Measurements from ENCODE around the gene NRK. TPM values are rescaled to one million over a fixed set of nuclear protein-coding genes. Genes with fewer than 3 reads are reported as not detected.

NRK gene
- total RNA-seq, 1 experiment from 2014 or later = not detected

GRCh38 chrX:105969487-105969886 is 147.1 kb downstream of the NRK start:
- H3K36me3 Mint-ChIP-seq (ENCODE audit: insufficient read depth, unreplicated experiment) = no peaks in the 10 kb centered on the region
- intact Hi-C loops (cut with micrococcal nuclease; ENCODE audit: unreplicated experiment) = no loop called here
- CTCF ChIA-PET = no interaction called here
- H3K4me1 Mint-ChIP-seq (ENCODE audit: low read depth, unreplicated experiment) = no peaks in the 10 kb centered on the region
- no peak for TF ChIP-seq CTCF (IDR thresholded peaks at IDR 0.05; ENCODE audit: unreplicated experiment)
- H3K27me3 Mint-ChIP-seq (ENCODE audit: unreplicated experiment) = no peaks in the 10 kb centered on the region
- H3K9me3 Mint-ChIP-seq (ENCODE audit: low read depth, unreplicated experiment) = no peaks in the 10 kb centered on the region
- no peak overlapping the region for H3K4me3 Mint-ChIP-seq (ENCODE audit: low read depth, unreplicated experiment)
- no TSS peak for BruUV-seq (replicated peaks)
- DNase-seq = no peak
- no peak overlapping the region for H3K27ac Mint-ChIP-seq (ENCODE audit: unreplicated experiment)

DNA sequence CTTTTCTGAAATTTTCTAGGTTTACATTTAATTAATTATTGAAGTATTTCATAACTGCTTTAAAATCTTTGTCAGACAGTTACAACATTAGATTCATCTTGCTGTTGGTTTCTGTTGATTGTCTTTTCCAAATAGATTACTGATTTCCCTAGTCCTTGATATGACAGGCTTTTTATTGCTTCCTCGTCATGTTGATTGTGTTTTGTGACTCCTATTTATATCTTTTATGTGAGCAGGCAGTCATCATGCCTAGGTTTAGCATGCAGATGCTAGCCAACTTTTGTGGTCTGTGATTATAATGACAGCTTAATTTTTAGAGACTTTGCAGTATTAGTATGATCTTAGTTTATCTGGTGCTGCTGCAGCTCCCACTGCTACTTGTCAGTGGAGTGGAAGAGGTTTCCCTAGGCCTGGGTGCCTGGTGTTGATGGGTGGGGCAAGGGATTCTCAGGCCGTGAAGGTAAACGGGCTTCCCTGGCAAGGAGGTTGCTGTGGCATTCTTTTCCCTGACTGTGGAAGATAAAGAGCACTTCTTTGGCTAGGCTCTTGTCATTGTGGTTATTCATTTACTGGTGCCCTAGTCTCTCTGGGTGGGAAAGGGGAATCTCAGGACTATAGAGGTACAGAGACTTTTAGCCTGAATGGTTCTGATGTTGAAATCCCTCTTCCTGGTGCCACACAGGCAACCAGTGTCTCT is 150.5 kb downstream of the NRK start:
- Mint-ChIP-seq H3K27ac (ENCODE audit: unreplicated experiment) (no peak overlapping the region), H3K27me3 (ENCODE audit: unreplicated experiment) (no peaks in the 10 kb centered on the region), H3K9me3 (ENCODE audit: low read depth, unreplicated experiment) (no peaks in the 10 kb centered on the region), H3K4me3 (ENCODE audit: low read depth, unreplicated experiment) (no peak overlapping the region), H3K36me3 (ENCODE audit: insufficient read depth, unreplicated experiment) (no peaks in the 10 kb centered on the region), H3K4me1 (ENCODE audit: low read depth, unreplicated experiment) (no peaks in the 10 kb centered on the region)
- intact Hi-C loops (cut with micrococcal nuclease; ENCODE audit: unreplicated experiment) = no loop called here
- TF ChIP-seq CTCF (IDR thresholded peaks at IDR 0.05; ENCODE audit: unreplicated experiment) = no peak
- CTCF ChIA-PET = no interaction called here
- DNase-seq = no peak
- BruUV-seq (replicated peaks) = no TSS peak

DNA sequence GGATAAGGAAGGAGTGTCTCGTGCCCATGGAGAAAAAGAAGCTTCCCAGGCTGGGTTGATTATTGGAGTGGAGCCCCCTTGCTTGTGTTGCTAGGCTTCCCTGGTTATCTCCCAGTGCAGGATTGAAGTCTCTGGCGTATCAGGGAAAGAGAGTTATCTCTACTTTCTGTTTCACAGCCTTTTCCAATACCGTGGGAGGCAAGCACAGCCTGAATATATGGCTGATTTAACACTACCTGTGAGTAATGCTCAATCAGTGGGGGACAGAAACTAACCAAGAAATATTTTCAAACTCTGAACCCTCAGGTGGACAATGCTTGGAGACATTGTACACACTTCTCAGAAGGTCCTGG is 151.0 kb downstream of the NRK start:
- Mint-ChIP-seq H3K36me3 (ENCODE audit: insufficient read depth, unreplicated experiment) (no peaks in the 10 kb centered on the region), H3K4me1 (ENCODE audit: low read depth, unreplicated experiment) (no peaks in the 10 kb centered on the region), H3K27me3 (ENCODE audit: unreplicated experiment) (no peaks in the 10 kb centered on the region), H3K9me3 (ENCODE audit: low read depth, unreplicated experiment) (no peaks in the 10 kb centered on the region), H3K4me3 (ENCODE audit: low read depth, unreplicated experiment) (no peak overlapping the region), H3K27ac (ENCODE audit: unreplicated experiment) (no peak overlapping the region)
- BruUV-seq (replicated peaks) = no TSS peak
- DNase-seq = no peak
- CTCF ChIA-PET = no interaction called here
- TF ChIP-seq CTCF (IDR thresholded peaks at IDR 0.05; ENCODE audit: unreplicated experiment) = no peak
- intact Hi-C loops (cut with micrococcal nuclease; ENCODE audit: unreplicated experiment) = no loop called here

- CTCF ChIA-PET = no interaction called here
- intact Hi-C loops (cut with micrococcal nuclease; ENCODE audit: unreplicated experiment) = loop anchor here (1.0 kb wide), 1 partner anchor 422 kb away; no protein-coding TSS in a partner anchor
- Mint-ChIP-seq H3K4me1 (ENCODE audit: low read depth, unreplicated experiment) (no peaks in the 10 kb centered on the region), H3K36me3 (ENCODE audit: insufficient read depth, unreplicated experiment) (no peaks in the 10 kb centered on the region), H3K4me3 (ENCODE audit: low read depth, unreplicated experiment) (no peak overlapping the region), H3K9me3 (ENCODE audit: low read depth, unreplicated experiment) (peaks cover 2% of the 10 kb centered on the region), H3K27ac (ENCODE audit: unreplicated experiment) (no peak overlapping the region), H3K27me3 (ENCODE audit: unreplicated experiment) (no peaks in the 10 kb centered on the region)
- TF ChIP-seq CTCF (IDR thresholded peaks at IDR 0.05; ENCODE audit: unreplicated experiment) = no peak
- no TSS peak for BruUV-seq (replicated peaks)
- DNase-seq = no peak
Measured at GRCh38 chrX:105975382-105975781, 153.0 kb downstream of the NRK start.

Measured in Calu3 (cell line).